HG02943 (cell line): Measurements from ENCODE around the gene ZNF683.
"Not testable (repeated sequence)": the region's sequence is repeated elsewhere in the genome, so short reads cannot be mapped to it uniquely, and the experiment has no call there.

Experiments
- ATAC-seq: cut with Tn5 transposase; IDR thresholded peaks from one replicate; pipeline ENCODE4 v1.9.1; 2021; ENCODE audit warnings: mild to moderate bottlenecking, low read depth, moderate library complexity; ENCODE audit not compliant: unreplicated experiment

The ZNF683 gene

GRCh38 chr1:26387447-26387846, 14.9 kb upstream of the ZNF683 start:
- no peak for ATAC-seq

- ATAC-seq = not testable (repeated sequence)
Measured at GRCh38 chr1:26385063-26385462, 12.5 kb upstream of the ZNF683 start.

- ATAC-seq = no peak
Measured at GRCh38 chr1:26384076-26384475, 11.5 kb upstream of the ZNF683 start.

GRCh38 chr1:26378879-26379251, 6.3 kb upstream of the ZNF683 start:
- no peak for ATAC-seq

GRCh38 chr1:26378088-26378878, 5.7 kb upstream of the ZNF683 start:
- no peak for ATAC-seq

- ATAC-seq = no peak
Measured at GRCh38 chr1:26376050-26376449, 3.5 kb upstream of the ZNF683 start.

- no peak for ATAC-seq
Measured at GRCh38 chr1:26375081-26375480, 2.5 kb upstream of the ZNF683 start.

- not testable (repeated sequence) for ATAC-seq
Measured at GRCh38 chr1:26374361-26374760, 1.8 kb upstream of the ZNF683 start.

- no peak for ATAC-seq
Measured at GRCh38 chr1:26373789-26374188, 1.2 kb upstream of the ZNF683 start.

GRCh38 chr1:26373281-26373680, 731 bp upstream of the ZNF683 start:
- no peak for ATAC-seq

GRCh38 chr1:26372039-26372438, 511 bp downstream of the ZNF683 start:
- no peak for ATAC-seq

- no peak for ATAC-seq
Measured at GRCh38 chr1:26370591-26371382, 1.8 kb downstream of the ZNF683 start.

GRCh38 chr1:26368486-26368885, 4.1 kb downstream of the ZNF683 start:
- ATAC-seq = no peak

- no peak for ATAC-seq
Measured at GRCh38 chr1:26368006-26368405, 4.5 kb downstream of the ZNF683 start.

- ATAC-seq = no peak
Measured at GRCh38 chr1:26367441-26367840, 5.1 kb downstream of the ZNF683 start.

GRCh38 chr1:26364956-26365355, 7.6 kb downstream of the ZNF683 start:
- no peak for ATAC-seq

- ATAC-seq = no peak
Measured at GRCh38 chr1:26363549-26364448, 8.8 kb downstream of the ZNF683 start.

GRCh38 chr1:26362331-26362730, 10.2 kb downstream of the ZNF683 start:
- no peak for ATAC-seq

GRCh38 chr1:26361605-26362122, 10.9 kb downstream of the ZNF683 start:
- ATAC-seq = no peak

- no peak for ATAC-seq
Measured at GRCh38 chr1:26360807-26361604, 11.5 kb downstream of the ZNF683 start.
